ENCODE results near the gene TEDDM1.

The TEDDM1 gene

DNA sequence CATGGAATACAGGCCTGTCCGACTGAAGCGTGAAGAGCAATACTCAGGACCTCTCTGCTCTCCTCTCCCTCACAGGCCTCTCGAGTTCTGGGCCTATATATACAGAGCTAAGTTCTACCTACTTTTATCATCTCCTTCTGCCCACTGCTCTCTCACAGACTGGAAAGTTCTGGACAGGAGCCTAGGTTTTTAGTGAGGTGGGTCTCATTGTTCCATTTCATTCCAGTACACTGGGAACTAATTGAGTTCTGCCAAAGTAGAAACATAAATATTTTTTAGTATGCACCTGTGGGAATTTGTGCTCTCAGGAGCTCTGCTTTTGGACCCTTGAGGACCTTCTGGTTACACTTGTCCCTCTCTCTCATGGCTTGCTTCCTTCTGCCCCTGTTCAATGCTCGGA lies at the start of gene TEDDM1:
Gene TEDDM1, minus strand, starts transcription at position 101 of the 400 bp plus-strand sequence. CDS start 182 bp downstream, outside the sequence.
- TF ChIP-seq, protein P1, sequence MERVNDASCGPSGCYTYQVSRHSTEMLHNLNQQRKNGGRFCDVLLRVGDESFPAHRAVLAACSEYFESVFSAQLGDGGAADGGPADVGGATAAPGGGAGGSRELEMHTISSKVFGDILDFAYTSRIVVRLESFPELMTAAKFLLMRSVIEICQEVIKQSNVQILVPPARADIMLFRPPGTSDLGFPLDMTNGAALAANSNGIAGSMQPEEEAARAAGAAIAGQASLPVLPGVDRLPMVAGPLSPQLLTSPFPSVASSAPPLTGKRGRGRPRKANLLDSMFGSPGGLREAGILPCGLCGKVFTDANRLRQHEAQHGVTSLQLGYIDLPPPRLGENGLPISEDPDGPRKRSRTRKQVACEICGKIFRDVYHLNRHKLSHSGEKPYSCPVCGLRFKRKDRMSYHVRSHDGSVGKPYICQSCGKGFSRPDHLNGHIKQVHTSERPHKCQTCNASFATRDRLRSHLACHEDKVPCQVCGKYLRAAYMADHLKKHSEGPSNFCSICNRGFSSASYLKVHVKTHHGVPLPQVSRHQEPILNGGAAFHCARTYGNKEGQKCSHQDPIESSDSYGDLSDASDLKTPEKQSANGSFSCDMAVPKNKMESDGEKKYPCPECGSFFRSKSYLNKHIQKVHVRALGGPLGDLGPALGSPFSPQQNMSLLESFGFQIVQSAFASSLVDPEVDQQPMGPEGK (CRISPR knock-in tag; IDR thresholded peaks at IDR 0.05; ENCODE audit: borderline replicate concordance) = no peak
- no peak for TF ChIP-seq BACH2 (CRISPR knock-in tag; IDR thresholded peaks at IDR 0.05; ENCODE audit: borderline replicate concordance)
- TF ChIP-seq, protein P2, sequence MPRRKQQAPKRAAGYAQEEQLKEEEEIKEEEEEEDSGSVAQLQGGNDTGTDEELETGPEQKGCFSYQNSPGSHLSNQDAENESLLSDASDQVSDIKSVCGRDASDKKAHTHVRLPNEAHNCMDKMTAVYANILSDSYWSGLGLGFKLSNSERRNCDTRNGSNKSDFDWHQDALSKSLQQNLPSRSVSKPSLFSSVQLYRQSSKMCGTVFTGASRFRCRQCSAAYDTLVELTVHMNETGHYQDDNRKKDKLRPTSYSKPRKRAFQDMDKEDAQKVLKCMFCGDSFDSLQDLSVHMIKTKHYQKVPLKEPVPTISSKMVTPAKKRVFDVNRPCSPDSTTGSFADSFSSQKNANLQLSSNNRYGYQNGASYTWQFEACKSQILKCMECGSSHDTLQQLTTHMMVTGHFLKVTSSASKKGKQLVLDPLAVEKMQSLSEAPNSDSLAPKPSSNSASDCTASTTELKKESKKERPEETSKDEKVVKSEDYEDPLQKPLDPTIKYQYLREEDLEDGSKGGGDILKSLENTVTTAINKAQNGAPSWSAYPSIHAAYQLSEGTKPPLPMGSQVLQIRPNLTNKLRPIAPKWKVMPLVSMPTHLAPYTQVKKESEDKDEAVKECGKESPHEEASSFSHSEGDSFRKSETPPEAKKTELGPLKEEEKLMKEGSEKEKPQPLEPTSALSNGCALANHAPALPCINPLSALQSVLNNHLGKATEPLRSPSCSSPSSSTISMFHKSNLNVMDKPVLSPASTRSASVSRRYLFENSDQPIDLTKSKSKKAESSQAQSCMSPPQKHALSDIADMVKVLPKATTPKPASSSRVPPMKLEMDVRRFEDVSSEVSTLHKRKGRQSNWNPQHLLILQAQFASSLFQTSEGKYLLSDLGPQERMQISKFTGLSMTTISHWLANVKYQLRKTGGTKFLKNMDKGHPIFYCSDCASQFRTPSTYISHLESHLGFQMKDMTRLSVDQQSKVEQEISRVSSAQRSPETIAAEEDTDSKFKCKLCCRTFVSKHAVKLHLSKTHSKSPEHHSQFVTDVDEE (CRISPR knock-in tag; IDR thresholded peaks at IDR 0.05) = no peak
- no peak for TF ChIP-seq ZNF8 (CRISPR knock-in tag; IDR thresholded peaks at IDR 0.05)
- TF ChIP-seq CREB5 (CRISPR knock-in tag; IDR thresholded peaks at IDR 0.05; ENCODE audit: low read depth) = no peak
- no peak for TF ChIP-seq ZC3H10 (CRISPR knock-in tag; IDR thresholded peaks at IDR 0.05)
- no peak for TF ChIP-seq SNAI2 (CRISPR knock-in tag; IDR thresholded peaks at IDR 0.05)
- no peak for TF ChIP-seq TCF4 (CRISPR knock-in tag; IDR thresholded peaks at IDR 0.05; ENCODE audit: borderline replicate concordance)
- no peak for TF ChIP-seq ARNTL (CRISPR knock-in tag; IDR thresholded peaks at IDR 0.05; ENCODE audit: borderline replicate concordance, low read depth)
- no peak for ATAC-seq

GRCh38 chr1:182450087-182450486 lies 49.6 kb upstream of the TEDDM1 start, which contains the start of gene RGSL1:
Gene RGSL1 (plus strand): TSS chr1:182450146. CDS start chr1:182450166, 20 bp downstream.
- ATAC-seq = no peak
- TF ChIP-seq OSR1 (CRISPR knock-in tag; IDR thresholded peaks at IDR 0.05) (no peak), TCF4 (CRISPR knock-in tag; IDR thresholded peaks at IDR 0.05; ENCODE audit: borderline replicate concordance) (no peak), ZFP3 (CRISPR knock-in tag; IDR thresholded peaks at IDR 0.05) (no peak), GLIS3 (CRISPR knock-in tag; IDR thresholded peaks at IDR 0.05) (no peak), CSRNP3 (CRISPR knock-in tag; IDR thresholded peaks at IDR 0.05) (no peak), SNAI2 (CRISPR knock-in tag; IDR thresholded peaks at IDR 0.05) (no peak), ZNF70 (CRISPR knock-in tag; IDR thresholded peaks at IDR 0.05) (no peak), ZC3H10 (CRISPR knock-in tag; IDR thresholded peaks at IDR 0.05) (no peak), POU6F1 (CRISPR knock-in tag; IDR thresholded peaks at IDR 0.05; ENCODE audit: borderline replicate concordance, low read depth) (no peak), CREB5 (CRISPR knock-in tag; IDR thresholded peaks at IDR 0.05; ENCODE audit: low read depth) (no peak), ARNTL (CRISPR knock-in tag; IDR thresholded peaks at IDR 0.05; ENCODE audit: borderline replicate concordance, low read depth) (no peak), CSDC2 (CRISPR knock-in tag; IDR thresholded peaks at IDR 0.05) (no peak), RARB (CRISPR knock-in tag; IDR thresholded peaks at IDR 0.05) (no peak)
- TF ChIP-seq, protein P1 (CRISPR knock-in tag; IDR thresholded peaks at IDR 0.05; ENCODE audit: borderline replicate concordance) = no peak
